NK-92 (cell line): ENCODE data around the gene HNRNPU.

Source experiments
- DNase-seq: peaks from one replicate; lab custom pipeline; 2025; ENCODE audit not compliant: unreplicated experiment; lab: John Stamatoyannopoulos, UW

Gene HNRNPU

DNA sequence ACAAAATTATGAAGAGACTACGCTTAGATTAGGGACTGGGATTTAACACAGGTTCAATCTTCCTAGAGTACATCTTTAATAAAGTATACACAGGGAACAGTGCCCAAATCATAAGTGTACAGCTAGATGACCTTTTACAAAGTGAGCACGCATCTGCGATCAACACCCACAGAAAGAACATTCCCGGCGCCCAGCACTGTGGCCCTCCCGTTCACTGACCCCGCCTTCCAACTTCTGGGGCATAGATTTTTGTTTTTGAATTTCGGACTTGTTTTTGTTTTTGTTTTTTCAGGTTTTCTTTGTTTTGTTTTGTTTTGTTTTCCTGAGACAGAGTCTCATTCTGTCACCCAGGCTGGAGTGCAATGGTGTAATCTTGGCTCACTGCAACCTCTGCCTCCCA is 59.5 kb downstream of the HNRNPU start:
- no peak for DNase-seq

DNA sequence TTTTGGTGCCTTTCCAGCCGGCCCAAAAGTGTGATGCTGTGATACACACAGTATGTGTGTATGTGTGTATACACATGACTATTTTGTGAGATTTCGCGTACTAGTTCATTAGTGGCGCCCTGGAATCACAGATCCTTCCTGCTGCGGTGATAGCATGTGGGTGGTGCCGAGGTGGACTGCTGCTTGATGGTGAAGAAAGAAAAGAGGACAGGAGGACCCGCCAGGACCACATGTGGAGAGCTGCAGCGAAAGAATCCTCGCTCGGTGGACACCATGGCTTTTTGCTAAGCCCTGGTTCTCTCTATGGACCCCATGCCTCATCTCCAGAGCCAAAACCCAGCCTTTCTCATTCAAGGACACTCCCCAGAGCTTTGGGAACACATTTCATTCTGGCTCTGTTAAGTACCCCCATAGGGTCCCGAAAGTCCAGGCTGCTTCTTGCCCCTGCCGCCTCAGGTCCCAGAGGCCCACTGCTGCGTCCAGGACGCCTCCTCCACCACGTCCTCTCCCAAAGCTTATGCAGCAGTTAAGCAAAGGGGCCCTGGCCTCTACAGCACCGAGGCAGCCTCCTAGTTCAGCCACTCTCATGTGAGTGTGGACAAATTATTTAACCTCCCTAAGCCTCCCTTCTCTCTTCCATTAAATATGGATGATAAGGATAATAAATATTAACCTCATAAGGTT is 61.6 kb downstream of the HNRNPU start:
- no peak for DNase-seq

DNA sequence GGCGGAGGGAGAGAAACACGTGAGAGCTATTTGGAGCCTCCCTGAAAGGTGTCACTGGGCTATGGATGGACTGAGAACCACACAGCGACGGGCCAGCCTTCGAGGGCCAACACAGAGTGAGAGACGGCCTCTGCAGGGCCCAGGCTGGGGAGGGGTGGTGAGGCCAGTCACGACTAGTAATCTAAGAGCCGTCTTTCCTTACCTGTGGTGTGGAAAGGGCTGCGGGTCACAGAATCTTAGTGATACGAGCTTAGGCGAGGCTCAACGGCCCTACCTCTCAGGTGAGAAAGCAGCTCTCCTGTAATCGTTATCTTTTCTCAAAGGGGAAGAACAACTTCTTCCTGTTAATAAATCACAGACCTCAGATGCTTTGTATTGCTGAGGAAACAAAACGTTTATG is 62.3 kb downstream of the HNRNPU start:
- DNase-seq: no peak

DNA sequence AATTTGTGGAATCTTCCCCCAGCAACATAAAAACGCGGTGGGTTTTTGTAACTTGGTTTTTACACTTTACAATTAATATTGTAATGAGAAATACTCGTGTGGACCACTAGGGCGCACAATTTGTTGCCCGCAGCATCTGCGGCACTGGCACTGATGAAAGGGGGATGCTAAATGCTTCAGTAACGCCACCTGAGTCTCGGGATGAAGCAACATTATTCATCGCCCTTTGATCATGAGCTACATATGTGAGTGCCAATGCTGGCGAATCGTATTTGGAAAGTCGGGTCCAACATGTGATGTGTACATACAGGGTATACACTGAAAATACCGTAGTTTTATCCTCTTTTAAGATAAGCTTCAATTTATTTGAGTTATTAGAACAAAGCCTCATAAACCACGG is 63.1 kb downstream of the HNRNPU start:
- DNase-seq: no peak

DNA sequence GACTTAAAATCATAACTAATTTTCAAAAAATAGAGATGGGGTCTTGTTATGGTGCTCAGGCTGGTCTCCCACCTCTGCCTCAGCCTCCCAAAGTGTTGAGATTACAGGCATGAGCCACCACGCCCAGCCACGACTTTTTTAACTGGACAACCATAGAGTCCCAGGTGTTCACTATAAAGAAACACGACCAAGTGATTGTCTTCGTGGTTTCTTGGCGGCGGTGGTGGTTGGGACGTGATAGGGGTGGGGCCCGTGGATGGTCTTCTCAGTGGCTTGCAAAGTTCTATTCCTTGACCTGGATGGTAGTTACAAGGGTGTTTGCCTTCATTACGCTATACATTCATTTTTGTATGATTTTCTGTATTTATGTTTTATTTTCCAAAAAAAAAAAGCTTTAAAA is 63.5 kb downstream of the HNRNPU start:
- no peak for DNase-seq
